Thyroid gland (tissue), 4 donors: ENCODE measurements around the gene DFFB. TPM values are rescaled to one million over a fixed set of nuclear protein-coding genes. Genes with fewer than 3 reads are reported as not detected.

Experiments used
- DNase-seq, 2 donors: peaks; one replicate each; pipeline ENCODE4 v3.0.0-alpha.2; 2019
- H3K27ac ChIP-seq, 3 donors: fragments of 200-600 bp; sonication (generic); 1 replicate in 2 of 3; 2 replicates in 1 of 3; pipeline ENCODE4 v1.5.1; 2016 to 2019; ENCODE audit warnings: mild to moderate bottlenecking in 1 of 3, moderate library complexity in 1 of 3
- H3K27me3 ChIP-seq: fragments of 200-600 bp; sonication (generic); one replicate; pipeline ENCODE4 v1.5.1; 2019
- H3K36me3 ChIP-seq, 2 donors: fragments of 200-600 bp; sonication (generic); one replicate each; pipeline ENCODE4 v1.5.1; 2016 to 2019
- H3K4me1 ChIP-seq, 2 donors: fragments of 200-600 bp; sonication (generic); one replicate each; pipeline ENCODE4 v1.5.1; 2017 to 2019
- H3K4me3 ChIP-seq, 3 donors: fragments of 200-600 bp; sonication (generic); replicated peaks in 1 of 3; 1 replicate in 2 of 3; 2 replicates in 1 of 3; pipeline ENCODE4 v1.5.1; 2016; ENCODE audit warnings: mild to moderate bottlenecking in 1 of 3
- H3K9me3 ChIP-seq: fragments of 200-600 bp; sonication (generic); one replicate; pipeline ENCODE4 v1.5.1; 2017
- POLR2A ChIP-seq, 2 donors: fragments of 450-650 bp; IDR thresholded peaks; one replicate each; pipeline ENCODE4 v1.6.1; 2017; ENCODE audit warnings: antibody characterized with exemption in 2 of 2, mild to moderate bottlenecking in 2 of 2, moderate library complexity in 1 of 2
- WGBS, 2 donors: methylation state at CpG; one replicate each; pipeline ENCODE4 v1.1.5; 2017; 5-methylcytosine and 5-hydroxymethylcytosine counted together
- intact Hi-C: fragments of 100-400 bp; cut with DNase I; formaldehyde crosslinking; loops from one replicate; pipeline ENCODE4 v1.15.1; 2023
- total RNA-seq, 4 donors: library from RNA; depleted of rRNA; stranded (reverse); fragments of >200 nt; gene quantifications; one replicate each; pipeline ENCODE4 v1.2.3, GENCODE V29; 2016
- TF ChIP-seq, protein P1 (sequence below), 6 experiments: fragments of 200-600 bp in 3 of 6; fragments of 450-650 bp in 3 of 6; sonication (generic) in 3 of 6; IDR thresholded peaks; one replicate each; pipeline ENCODE4 v1.5.1; 2016 to 2019; ENCODE audit warnings: antibody characterized with exemption in 6 of 6, mild to moderate bottlenecking in 2 of 6, inconsistent platforms in 1 of 6, moderate library complexity in 1 of 6

Gene DFFB
- total RNA-seq, 4 donors from 2014 or later, result 5.1 to 8.6 (median 6.8) TPM

DNA sequence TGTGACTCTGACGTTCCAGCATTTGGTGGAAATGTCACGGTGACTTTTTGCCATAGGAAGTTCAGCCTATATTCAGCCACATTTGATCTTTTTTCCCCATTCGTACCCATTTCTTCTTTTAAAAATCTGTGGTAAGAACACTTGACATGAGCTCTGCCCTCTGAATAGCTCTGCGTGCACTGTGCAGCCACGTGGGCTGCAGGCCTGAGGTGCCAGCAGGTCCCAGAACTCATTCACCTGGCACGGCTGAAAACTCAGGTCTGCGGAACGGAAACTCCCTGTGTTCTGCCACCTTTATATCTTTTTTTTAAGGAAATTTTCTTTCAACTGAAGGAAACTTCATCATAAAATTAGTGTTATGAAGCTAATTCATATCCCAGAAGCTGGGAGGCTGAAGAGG, 28.9 kb upstream of the DFFB start:
- no peak overlapping the region for H3K27ac ChIP-seq
- H3K4me1 ChIP-seq, result no peaks in the 10 kb centered on the region
- 90 to 94% methylated on average over 8 of the region's 8 CpGs for WGBS, 2 donors
- DNase-seq, result no peak
- no peaks in the 10 kb centered on the region for H3K27me3 ChIP-seq
- intact Hi-C loops, result no loop called here
- no peak overlapping the region for H3K4me3 ChIP-seq
- H3K36me3 ChIP-seq, result peaks cover 42 to 67% of the 10 kb centered on the region in 2 donors
- H3K9me3 ChIP-seq, result no peaks in the 10 kb centered on the region
- TF ChIP-seq, protein P1, sequence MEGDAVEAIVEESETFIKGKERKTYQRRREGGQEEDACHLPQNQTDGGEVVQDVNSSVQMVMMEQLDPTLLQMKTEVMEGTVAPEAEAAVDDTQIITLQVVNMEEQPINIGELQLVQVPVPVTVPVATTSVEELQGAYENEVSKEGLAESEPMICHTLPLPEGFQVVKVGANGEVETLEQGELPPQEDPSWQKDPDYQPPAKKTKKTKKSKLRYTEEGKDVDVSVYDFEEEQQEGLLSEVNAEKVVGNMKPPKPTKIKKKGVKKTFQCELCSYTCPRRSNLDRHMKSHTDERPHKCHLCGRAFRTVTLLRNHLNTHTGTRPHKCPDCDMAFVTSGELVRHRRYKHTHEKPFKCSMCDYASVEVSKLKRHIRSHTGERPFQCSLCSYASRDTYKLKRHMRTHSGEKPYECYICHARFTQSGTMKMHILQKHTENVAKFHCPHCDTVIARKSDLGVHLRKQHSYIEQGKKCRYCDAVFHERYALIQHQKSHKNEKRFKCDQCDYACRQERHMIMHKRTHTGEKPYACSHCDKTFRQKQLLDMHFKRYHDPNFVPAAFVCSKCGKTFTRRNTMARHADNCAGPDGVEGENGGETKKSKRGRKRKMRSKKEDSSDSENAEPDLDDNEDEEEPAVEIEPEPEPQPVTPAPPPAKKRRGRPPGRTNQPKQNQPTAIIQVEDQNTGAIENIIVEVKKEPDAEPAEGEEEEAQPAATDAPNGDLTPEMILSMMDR (IDR thresholded peaks at IDR 0.05), result no peak
- no peak for TF ChIP-seq POLR2A (IDR thresholded peaks at IDR 0.05)

DNA sequence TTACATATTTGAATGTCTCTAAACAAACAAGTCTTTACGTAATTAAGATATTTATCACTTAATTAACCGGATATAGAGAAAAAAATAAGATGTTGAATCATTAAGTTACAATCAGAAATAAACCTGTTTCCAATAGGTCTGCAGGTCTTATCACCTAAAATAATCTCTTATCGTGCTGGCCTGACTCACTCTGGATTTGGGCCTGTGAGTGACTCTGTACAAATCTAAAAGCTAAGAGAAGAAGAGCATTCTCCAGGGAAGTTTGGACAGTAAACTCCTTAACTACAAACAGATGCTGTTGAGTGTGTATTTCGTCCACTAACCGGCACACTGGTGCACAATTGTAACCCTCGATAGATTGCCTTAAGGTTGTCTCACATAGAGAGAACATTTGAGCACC, 25.6 kb upstream of the DFFB start:
- TF ChIP-seq, protein P1 (IDR thresholded peaks at IDR 0.05), result no peak
- TF ChIP-seq POLR2A (IDR thresholded peaks at IDR 0.05), result no peak
- H3K9me3 ChIP-seq, result no peaks in the 10 kb centered on the region
- H3K4me1 ChIP-seq, result no peaks in the 10 kb centered on the region
- no peaks in the 10 kb centered on the region for H3K27me3 ChIP-seq
- no peak overlapping the region for H3K27ac ChIP-seq
- WGBS, 2 donors, result 77 to 78% methylated on average over 6 of the region's 6 CpGs
- no peak overlapping the region for H3K4me3 ChIP-seq
- no peak for DNase-seq
- intact Hi-C loops, result no loop called here
- peaks cover 42 to 64% of the 10 kb centered on the region in 2 donors for H3K36me3 ChIP-seq

DNA sequence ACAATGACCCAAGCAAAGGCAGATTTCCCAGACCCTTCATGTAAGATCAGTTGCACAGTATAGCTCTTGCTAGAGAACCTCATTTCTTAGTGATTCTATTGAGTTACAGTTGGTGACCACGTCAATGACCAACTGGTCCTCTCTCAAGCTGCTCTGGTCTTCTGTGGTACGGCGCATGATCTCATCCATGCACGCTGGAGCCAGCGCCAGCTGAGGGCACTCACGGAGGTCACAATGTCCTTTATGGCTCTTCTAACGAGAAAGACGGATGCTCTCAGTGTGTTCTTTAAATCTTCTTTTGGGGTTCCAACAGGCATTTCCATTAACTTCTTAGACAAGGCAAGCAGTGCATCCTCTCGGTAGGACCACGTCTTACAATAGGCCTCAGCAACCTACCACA, 22.6 kb upstream of the DFFB start:
- Histone ChIP-seq H3K4me3 (no peak overlapping the region), H3K27ac (no peak overlapping the region), H3K36me3 (peaks cover 30 to 61% of the 10 kb centered on the region in 2 donors), H3K27me3 (no peaks in the 10 kb centered on the region), H3K9me3 (no peaks in the 10 kb centered on the region), H3K4me1 (no peaks in the 10 kb centered on the region)
- 93 to 98% methylated on average over 10 of the region's 10 CpGs for WGBS, 2 donors
- no peak for DNase-seq
- no peak for TF ChIP-seq POLR2A (IDR thresholded peaks at IDR 0.05)
- TF ChIP-seq, protein P1 (IDR thresholded peaks at IDR 0.05), result no peak
- intact Hi-C loops, result no loop called here

DNA sequence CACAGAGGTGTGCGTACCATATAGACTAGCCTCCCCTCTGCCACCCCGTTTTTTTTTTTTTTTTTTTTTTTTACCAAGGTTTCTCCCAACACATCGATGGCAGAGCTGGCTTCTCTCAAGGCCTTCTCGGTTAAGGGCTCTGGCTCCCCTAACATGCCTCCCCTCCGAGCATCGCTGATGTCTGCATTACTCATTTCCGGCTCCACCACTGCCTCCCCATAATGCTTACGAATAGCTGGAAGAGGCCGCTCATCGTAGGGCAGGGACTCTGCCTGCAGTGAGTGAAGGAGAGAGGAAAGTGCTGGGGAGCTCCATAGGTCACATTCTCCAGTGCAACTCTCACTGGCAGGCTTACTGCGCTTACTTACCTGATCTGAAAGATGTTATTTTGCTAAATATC, 20.9 kb upstream of the DFFB start:
- intact Hi-C loops, result no loop called here
- Histone ChIP-seq H3K4me3 (no peak overlapping the region), H3K9me3 (no peaks in the 10 kb centered on the region), H3K36me3 (peaks cover 37 to 60% of the 10 kb centered on the region in 2 donors), H3K27ac (no peak overlapping the region), H3K4me1 (no peaks in the 10 kb centered on the region), H3K27me3 (no peaks in the 10 kb centered on the region)
- no peak for DNase-seq
- 96 to 97% methylated on average over 11 of the region's 11 CpGs for WGBS, 2 donors
- no peak for TF ChIP-seq POLR2A (IDR thresholded peaks at IDR 0.05)
- TF ChIP-seq, protein P1 (IDR thresholded peaks at IDR 0.05), result no peak

DNA sequence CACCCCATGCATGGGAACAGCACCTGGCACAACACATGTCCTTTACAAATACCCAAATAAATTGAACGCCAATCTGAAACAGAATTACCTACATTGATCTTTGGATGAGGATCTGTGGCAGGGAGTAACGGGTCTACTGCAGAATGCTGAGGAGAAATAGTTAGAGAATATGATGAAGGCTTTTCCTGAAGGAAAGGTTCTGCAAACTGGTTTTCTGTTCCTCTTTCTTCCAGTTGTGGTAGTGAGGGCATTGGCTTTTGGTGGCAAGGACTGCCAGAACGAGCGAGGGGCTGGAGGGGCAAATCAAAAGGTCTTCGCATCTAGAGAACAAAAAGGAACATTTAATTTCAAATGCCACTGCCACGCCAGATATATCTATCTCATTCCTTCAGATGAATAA, 20.1 kb upstream of the DFFB start:
- intact Hi-C loops, result no loop called here
- WGBS, 2 donors, result 97 to 98% methylated on average over 6 of the region's 6 CpGs
- H3K36me3 ChIP-seq, result peaks cover 40 to 53% of the 10 kb centered on the region in 2 donors
- no peak overlapping the region for H3K4me3 ChIP-seq
- H3K4me1 ChIP-seq, result no peaks in the 10 kb centered on the region
- H3K9me3 ChIP-seq, result no peaks in the 10 kb centered on the region
- no peak for DNase-seq
- TF ChIP-seq POLR2A (IDR thresholded peaks at IDR 0.05), result no peak
- TF ChIP-seq, protein P1 (IDR thresholded peaks at IDR 0.05), result no peak
- H3K27ac ChIP-seq, result no peak overlapping the region
- H3K27me3 ChIP-seq, result no peaks in the 10 kb centered on the region
